ENCODE measurements around the gene DDX10. TPM values are rescaled to one million over a fixed set of nuclear protein-coding genes. Genes with fewer than 3 reads are reported as not detected.

The DDX10 gene
- total RNA-seq, 1 experiment from 2014 or later = 48.3 TPM

DNA sequence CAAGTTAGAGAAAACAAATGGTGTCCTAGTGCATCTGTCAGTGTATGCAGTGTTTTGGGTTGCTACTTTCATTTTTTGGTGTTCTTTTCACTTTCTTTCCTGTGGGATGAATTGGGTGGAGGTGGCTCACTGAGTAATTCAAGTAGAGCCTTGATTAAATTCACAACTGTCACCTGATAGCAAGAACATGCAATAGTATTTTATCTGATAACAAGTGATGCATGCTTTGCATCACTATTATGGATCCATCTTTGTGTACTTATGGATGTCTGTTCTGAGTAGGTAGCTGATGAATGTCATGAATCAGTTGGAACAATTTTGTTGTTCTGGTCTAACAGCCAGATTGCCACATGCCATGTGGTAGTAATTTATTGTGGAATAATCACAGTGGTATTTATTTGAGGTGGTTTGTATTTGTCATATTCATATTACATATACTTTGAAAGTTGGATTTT lies 87.5 kb downstream of the DDX10 start:
- no peaks in the 10 kb centered on the region; the same call in 1 of the 2 replicates for H3K79me2 ChIP-seq (ENCODE audit: insufficient read depth, low read length)

More for the DNA sequence above, 87.5 kb downstream of the DDX10 start:
- no peaks in the 10 kb centered on the region for H3K23me2 ChIP-seq (ENCODE audit: insufficient read length, low read depth, low read length, poor library complexity, severe bottlenecking)
- no peaks in the 10 kb centered on the region for H3K9me3 Mint-ChIP-seq
- no peak overlapping the region for H3K27ac ChIP-seq (ENCODE audit: insufficient read length, low read depth, low read length)
- H3K79me1 ChIP-seq (ENCODE audit: insufficient read depth, low read depth, low read length, poor library complexity, severe bottlenecking) = no peaks in the 10 kb centered on the region
- no peak overlapping the region for H3T11ph ChIP-seq (ENCODE audit: low read length)
- TF ChIP-seq, protein P1, sequence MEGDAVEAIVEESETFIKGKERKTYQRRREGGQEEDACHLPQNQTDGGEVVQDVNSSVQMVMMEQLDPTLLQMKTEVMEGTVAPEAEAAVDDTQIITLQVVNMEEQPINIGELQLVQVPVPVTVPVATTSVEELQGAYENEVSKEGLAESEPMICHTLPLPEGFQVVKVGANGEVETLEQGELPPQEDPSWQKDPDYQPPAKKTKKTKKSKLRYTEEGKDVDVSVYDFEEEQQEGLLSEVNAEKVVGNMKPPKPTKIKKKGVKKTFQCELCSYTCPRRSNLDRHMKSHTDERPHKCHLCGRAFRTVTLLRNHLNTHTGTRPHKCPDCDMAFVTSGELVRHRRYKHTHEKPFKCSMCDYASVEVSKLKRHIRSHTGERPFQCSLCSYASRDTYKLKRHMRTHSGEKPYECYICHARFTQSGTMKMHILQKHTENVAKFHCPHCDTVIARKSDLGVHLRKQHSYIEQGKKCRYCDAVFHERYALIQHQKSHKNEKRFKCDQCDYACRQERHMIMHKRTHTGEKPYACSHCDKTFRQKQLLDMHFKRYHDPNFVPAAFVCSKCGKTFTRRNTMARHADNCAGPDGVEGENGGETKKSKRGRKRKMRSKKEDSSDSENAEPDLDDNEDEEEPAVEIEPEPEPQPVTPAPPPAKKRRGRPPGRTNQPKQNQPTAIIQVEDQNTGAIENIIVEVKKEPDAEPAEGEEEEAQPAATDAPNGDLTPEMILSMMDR (conservative IDR thresholded peaks at IDR 0.05) = no peak
- H2BK15ac ChIP-seq (ENCODE audit: low read depth, low read length) = no peak overlapping the region
- peaks cover 14 to 16% of the 10 kb centered on the region in 2 experiments for H3K4me1 Mint-ChIP-seq
- H3K18ac ChIP-seq (ENCODE audit: insufficient read length, low read depth, low read length) = no peak overlapping the region
- no peaks in the 10 kb centered on the region for H4K20me1 ChIP-seq (ENCODE audit: control insufficient read depth, insufficient read depth, insufficient read length)
- no peak overlapping the region for H3K9ac ChIP-seq (ENCODE audit: extremely low read depth, insufficient read length, low read length)
- H3K36me3 Mint-ChIP-seq (ENCODE audit: insufficient read depth in 1 of 3, low read depth in 3 of 3) = no peaks in the 10 kb centered on the region
- H2BK20ac ChIP-seq (ENCODE audit: low read depth, low read length, poor library complexity, severe bottlenecking) = no peak overlapping the region
- no peak overlapping the region for H4K91ac ChIP-seq (ENCODE audit: insufficient read length, low read depth, low read length)
- DNase-seq = no peak
- no peak overlapping the region for H3K56ac ChIP-seq (ENCODE audit: insufficient read length, low read depth, low read length)
- no peak overlapping the region for H2BK120ac ChIP-seq (ENCODE audit: low read depth, low read length, poor library complexity, severe bottlenecking)
- no peak overlapping the region for H3K4me2 ChIP-seq (ENCODE audit: insufficient read depth, insufficient read length, low read length)
- no peak overlapping the region for H2BK12ac ChIP-seq (ENCODE audit: insufficient read length, low read depth, low read length)
- H3K27me3 Mint-ChIP-seq (ENCODE audit: low read depth) = no peaks in the 10 kb centered on the region
- H4K8ac ChIP-seq (replicated peaks; ENCODE audit: insufficient read length, low read depth, low read length) = no peak overlapping the region
- no peaks in the 10 kb centered on the region for H3K27me3 ChIP-seq (ENCODE audit: insufficient read depth, low read length)
- H3K4me3 Mint-ChIP-seq = no peak overlapping the region
- no peak overlapping the region; a peak in 1 of 7 replicates for H3K27ac Mint-ChIP-seq
- H2AK5ac ChIP-seq (ENCODE audit: insufficient read length, low read length) = no peak overlapping the region
- H2BK5ac ChIP-seq (ENCODE audit: insufficient read length, low read length) = no peak overlapping the region
- H3K4me1 ChIP-seq (ENCODE audit: insufficient read depth, low read length) = no peaks in the 10 kb centered on the region
- no peak overlapping the region for H3K4ac ChIP-seq (ENCODE audit: low read depth, low read length)
- no peak overlapping the region for H3K14ac ChIP-seq (ENCODE audit: insufficient read depth, low read length)
- no peaks in the 10 kb centered on the region for H3K9me3 ChIP-seq (ENCODE audit: control insufficient read depth, low read depth, low read length)
- no peak overlapping the region for H4K5ac ChIP-seq (ENCODE audit: insufficient read length, low read depth, low read length)
- H2AFZ ChIP-seq (ENCODE audit: low read length) = no peak overlapping the region
- no peak overlapping the region for H3K23ac ChIP-seq (ENCODE audit: insufficient read length, low read depth, low read length)
